HCT116 (cell line): Measurements from ENCODE around the gene CDON. TPM values are rescaled to one million over a fixed set of nuclear protein-coding genes. Genes with fewer than 3 reads are reported as not detected.

Source experiments
- ATAC-seq: fragments of 200-7000 bp; cut with Tn5 transposase; 2 replicates; pipeline ENCODE4 v1.9.1; 2020; ENCODE audit warnings: mild to moderate bottlenecking, moderate library complexity
- BruUV-seq: library from RNA; stranded (reverse); fragments of 400-500 nt; replicated peaks from 2 replicates; lab custom pipeline; 2021; lab: Mats Ljungman, UMichigan
- CTCF ChIA-PET: fragments of 300-600 bp; sonication (Branson Sonifier 250); formaldehyde crosslinking; loops from one replicate; lab custom pipeline; 2021; ENCODE audit warnings: antibody characterized with exemption; lab: Charles Lee
- POLR2A ChIA-PET: fragments of 300-600, 350-600 bp; sonication (Branson Sonifier 250); formaldehyde crosslinking; loops from one replicate; lab custom pipeline; 2021; ENCODE audit warnings: antibody characterized with exemption; lab: Charles Lee
- RAD21 ChIA-PET, 2 experiments: fragments of 300-600 bp; sonication (Branson Sonifier 250); formaldehyde crosslinking; loops; one replicate each; lab custom pipeline; 2023; ENCODE audit warnings: low total read pairs in 2 of 2; ENCODE audit not compliant: uncharacterized antibody in 2 of 2, unreplicated experiment in 2 of 2, low non-redundant PET in 1 of 2; lab: Charles Lee
- DNase-seq: peaks from one replicate; pipeline ENCODE4 v3.0.0-alpha.2; 2010; ENCODE audit warnings: low read depth, low spot score
- H2AFZ ChIP-seq: fragments of 200-600 bp; shearing (Covaris generic), sonication (generic); 2 replicates; pipeline ENCODE4 v1.6.1; 2017; ENCODE audit warnings: low read depth, mixed run types, mixed read lengths, antibody characterized with exemption, low read length; ENCODE audit not compliant: poor library complexity, severe bottlenecking
- H3K27ac ChIP-seq: 2 replicates; pipeline ENCODE4 v1.5.1; 2012; ENCODE audit warnings: low read depth, low read length
- H3K27me3 ChIP-seq: fragments of 200-600 bp; sonication (generic); 2 replicates; pipeline ENCODE4 v1.6.1; 2016; ENCODE audit warnings: mixed run types, low read length, mixed read lengths; ENCODE audit not compliant: insufficient read depth
- H3K36me3 ChIP-seq, 2 experiments: fragments of 200-500 bp in 1 of 2; fragments of 200-600 bp in 1 of 2; sonication (Bioruptor generic) in 1 of 2; sonication (generic) in 1 of 2; 2 replicates each; pipeline versions ENCODE4 v1.5.1 to v1.6.1; 2014 to 2016; ENCODE audit warnings: low read length in 2 of 2, inconsistent platforms in 1 of 2, mixed read lengths in 1 of 2, mixed run types in 1 of 2; ENCODE audit not compliant: insufficient read depth in 2 of 2, control insufficient read depth in 1 of 2
- H3K4me1 ChIP-seq, 2 experiments: fragments of 200-600 bp in 1 of 2; sonication (generic) in 1 of 2; 2 replicates each; pipeline versions ENCODE4 v1.5.1 to v1.6.1; 2012 to 2017; ENCODE audit warnings: low read length in 2 of 2, inconsistent platforms in 1 of 2, mild to moderate bottlenecking in 1 of 2, mixed read lengths in 1 of 2, mixed run types in 1 of 2, moderate library complexity in 1 of 2; ENCODE audit not compliant: insufficient read depth in 2 of 2, control insufficient read depth in 1 of 2
- H3K4me2 ChIP-seq: fragments of 200-600 bp; sonication (generic); 2 replicates; pipeline ENCODE4 v1.6.1; 2017; ENCODE audit warnings: mixed run types, low read length, mixed read lengths
- H3K4me3 ChIP-seq, 2 experiments: fragments of 200-600 bp in 1 of 2; sonication (generic) in 1 of 2; replicated peaks in 1 of 2; 2 replicates each; pipeline ENCODE4 v1.5.1; 2011 to 2016; ENCODE audit warnings: low read length in 2 of 2, control low read depth in 1 of 2, low read depth in 1 of 2, mild to moderate bottlenecking in 1 of 2, mixed read lengths in 1 of 2, mixed run types in 1 of 2
- H3K79me2 ChIP-seq: fragments of 200-600 bp; sonication (generic); 2 replicates; pipeline ENCODE4 v1.6.1; 2017; ENCODE audit warnings: mild to moderate bottlenecking, mixed run types, low read length, moderate library complexity, mixed read lengths; ENCODE audit not compliant: insufficient read depth
- H3K9ac ChIP-seq: fragments of 200-600 bp; sonication (generic); 2 replicates; pipeline ENCODE4 v1.6.1; 2016; ENCODE audit warnings: low read length, mixed read lengths
- H3K9me2 ChIP-seq: fragments of 200-600 bp; sonication (generic), shearing (Covaris generic); 2 replicates; pipeline ENCODE4 v1.6.1; 2017; ENCODE audit warnings: mixed run types, mild to moderate bottlenecking, moderate library complexity; ENCODE audit not compliant: insufficient read depth
- H3K9me3 ChIP-seq, 2 experiments: fragments of 200-500 bp in 1 of 2; fragments of 200-600 bp in 1 of 2; sonication (Bioruptor generic) in 1 of 2; sonication (generic) in 1 of 2; 2 replicates each; pipeline ENCODE4 v1.6.1; 2014 to 2017; ENCODE audit warnings: low read length in 2 of 2, mixed read lengths in 2 of 2, inconsistent platforms in 1 of 2, low read depth in 1 of 2, mild to moderate bottlenecking in 1 of 2, mixed run types in 1 of 2, moderate library complexity in 1 of 2; ENCODE audit not compliant: control insufficient read depth in 1 of 2, insufficient read depth in 1 of 2
- H4K20me1 ChIP-seq: fragments of 200-600 bp; sonication (generic), shearing (Covaris generic); 2 replicates; pipeline ENCODE4 v1.6.1; 2017; ENCODE audit warnings: mixed run types, mild to moderate bottlenecking, moderate library complexity; ENCODE audit not compliant: insufficient read depth
- CBX3 ChIP-seq: IDR thresholded peaks from 2 replicates; pipeline ENCODE4 v1.6.1; 2012; ENCODE audit warnings: low read depth
- CTCF ChIP-seq, 3 experiments: fragments of 200-600 bp in 1 of 3; sonication (generic) in 1 of 3; IDR thresholded peaks in 2 of 3; conservative IDR thresholded peaks in 1 of 3; 2 replicates each; pipeline ENCODE4 v1.5.1; 2012 to 2017; ENCODE audit warnings: low read depth in 2 of 3, low read length in 2 of 3, antibody characterized with exemption in 1 of 3, borderline replicate concordance in 1 of 3, control low read depth in 1 of 3, mild to moderate bottlenecking in 1 of 3, mixed read lengths in 1 of 3, mixed run types in 1 of 3, moderate library complexity in 1 of 3; ENCODE audit not compliant: insufficient read depth in 1 of 3
- EGR1 ChIP-seq: IDR thresholded peaks from 2 replicates; pipeline ENCODE4 v1.6.1; 2012; ENCODE audit warnings: low read depth
- ELF1 ChIP-seq: IDR thresholded peaks from 2 replicates; pipeline ENCODE4 v1.6.1; 2012; ENCODE audit warnings: low read depth, borderline replicate concordance
- EZH2 ChIP-seq: fragments of 200-600 bp; sonication (generic); IDR thresholded peaks from 2 replicates; pipeline ENCODE4 v1.6.1; 2017; ENCODE audit warnings: antibody characterized with exemption, mixed run types
- FOSL1 ChIP-seq: IDR thresholded peaks from 2 replicates; pipeline ENCODE4 v1.6.1; 2012; ENCODE audit warnings: low read depth
- POLR2A ChIP-seq: IDR thresholded peaks from 2 replicates; pipeline ENCODE4 v1.7.0; 2011; ENCODE audit warnings: borderline replicate concordance; ENCODE audit not compliant: insufficient read depth, insufficient read length; ENCODE audit errors: extremely low read depth
- POLR2AphosphoS5 ChIP-seq: IDR thresholded peaks from 2 replicates; pipeline ENCODE4 v1.6.1; 2011; ENCODE audit warnings: mild to moderate bottlenecking, low read depth, low read length, moderate library complexity
- REST ChIP-seq: IDR thresholded peaks from 2 replicates; pipeline ENCODE4 v1.6.1; 2012; ENCODE audit warnings: low read depth
- SIN3A ChIP-seq: IDR thresholded peaks from 2 replicates; pipeline ENCODE4 v1.6.1; 2012; ENCODE audit warnings: low read depth
- SP1 ChIP-seq: IDR thresholded peaks from 2 replicates; pipeline ENCODE4 v1.6.1; 2012; ENCODE audit warnings: low read depth
- SRF ChIP-seq: IDR thresholded peaks from 2 replicates; pipeline ENCODE4 v1.6.1; 2012; ENCODE audit warnings: low read depth
- TCF7L2 ChIP-seq: IDR thresholded peaks from 2 replicates; pipeline ENCODE4 v1.7.0; 2011; ENCODE audit warnings: borderline replicate concordance, inconsistent platforms; ENCODE audit not compliant: insufficient read depth, insufficient read length; ENCODE audit errors: extremely low read depth
- intact Hi-C: fragments of 100-400 bp; cut with micrococcal nuclease; formaldehyde crosslinking; loops from 2 replicates; pipeline ENCODE4 v1.10.0; 2022
- total RNA-seq: library from RNA; stranded (reverse); gene quantifications from one replicate; pipeline ENCODE4 v1.2.1, GENCODE V29; 2021; ENCODE audit not compliant: unreplicated experiment
- TF ChIP-seq, protein P1 (sequence below): IDR thresholded peaks from 2 replicates; pipeline ENCODE4 v1.6.1; 2012
- TF ChIP-seq, protein P2 (sequence below): IDR thresholded peaks from 2 replicates; pipeline ENCODE4 v1.6.1; 2011; ENCODE audit warnings: mild to moderate bottlenecking, low read length, moderate library complexity; ENCODE audit not compliant: insufficient replicate concordance; ENCODE audit errors: extremely low read depth

The CDON gene
- total RNA-seq, 1 experiment from 2014 or later, result 16.9 TPM

DNA sequence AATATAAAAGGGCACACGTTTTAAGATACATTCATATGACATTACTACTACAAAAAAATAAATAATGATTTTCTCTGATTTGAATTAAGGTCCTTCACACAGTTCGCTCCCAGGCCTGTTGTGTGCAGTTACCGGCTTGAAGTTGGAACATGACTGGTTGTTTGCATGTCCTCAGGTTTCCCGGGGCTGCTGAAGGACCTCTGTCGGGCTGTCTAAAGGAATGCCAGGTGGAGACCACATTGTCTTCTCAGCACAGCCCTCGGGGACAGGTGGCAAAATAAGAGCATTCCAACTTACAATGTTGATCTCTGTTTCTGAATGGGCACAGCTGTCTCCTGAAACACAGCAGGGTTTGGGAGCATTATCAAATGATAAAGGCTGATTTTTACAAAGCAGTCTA lies 101.9 kb downstream of the CDON start:
- H2AFZ ChIP-seq, result no peak overlapping the region
- no peaks in the 10 kb centered on the region for H3K4me1 ChIP-seq
- H3K9me2 ChIP-seq, result no peaks in the 10 kb centered on the region
- no TSS peak for BruUV-seq
- H3K27me3 ChIP-seq, result no peaks in the 10 kb centered on the region
- CTCF ChIA-PET, result no interaction called here
- no peak overlapping the region for H3K4me3 ChIP-seq
- no peaks in the 10 kb centered on the region for H3K79me2 ChIP-seq
- no peaks in the 10 kb centered on the region for H3K9me3 ChIP-seq
- no peaks in the 10 kb centered on the region for H3K36me3 ChIP-seq
- DNase-seq (no peak), ATAC-seq (no peak)
- RAD21 ChIA-PET, result no interaction called here
- TF ChIP-seq FOSL1, result no peak
- TF ChIP-seq SRF, result no peak
- no peak for TF ChIP-seq SP1
- TF ChIP-seq, protein P1, sequence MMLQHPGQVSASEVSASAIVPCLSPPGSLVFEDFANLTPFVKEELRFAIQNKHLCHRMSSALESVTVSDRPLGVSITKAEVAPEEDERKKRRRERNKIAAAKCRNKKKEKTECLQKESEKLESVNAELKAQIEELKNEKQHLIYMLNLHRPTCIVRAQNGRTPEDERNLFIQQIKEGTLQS, result no peak
- TF ChIP-seq EZH2, result no peak
- TF ChIP-seq POLR2AphosphoS5, result no peak
- TF ChIP-seq, protein P2, sequence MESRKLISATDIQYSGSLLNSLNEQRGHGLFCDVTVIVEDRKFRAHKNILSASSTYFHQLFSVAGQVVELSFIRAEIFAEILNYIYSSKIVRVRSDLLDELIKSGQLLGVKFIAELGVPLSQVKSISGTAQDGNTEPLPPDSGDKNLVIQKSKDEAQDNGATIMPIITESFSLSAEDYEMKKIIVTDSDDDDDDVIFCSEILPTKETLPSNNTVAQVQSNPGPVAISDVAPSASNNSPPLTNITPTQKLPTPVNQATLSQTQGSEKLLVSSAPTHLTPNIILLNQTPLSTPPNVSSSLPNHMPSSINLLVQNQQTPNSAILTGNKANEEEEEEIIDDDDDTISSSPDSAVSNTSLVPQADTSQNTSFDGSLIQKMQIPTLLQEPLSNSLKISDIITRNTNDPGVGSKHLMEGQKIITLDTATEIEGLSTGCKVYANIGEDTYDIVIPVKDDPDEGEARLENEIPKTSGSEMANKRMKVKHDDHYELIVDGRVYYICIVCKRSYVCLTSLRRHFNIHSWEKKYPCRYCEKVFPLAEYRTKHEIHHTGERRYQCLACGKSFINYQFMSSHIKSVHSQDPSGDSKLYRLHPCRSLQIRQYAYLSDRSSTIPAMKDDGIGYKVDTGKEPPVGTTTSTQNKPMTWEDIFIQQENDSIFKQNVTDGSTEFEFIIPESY, result no peak
- TF ChIP-seq CBX3, result no peak
- no peak for TF ChIP-seq ELF1
- no peak for TF ChIP-seq TCF7L2
- no peak for TF ChIP-seq EGR1
- TF ChIP-seq CTCF (IDR thresholded peaks at IDR 0.05 in 2 of 3, conservative IDR thresholded peaks at IDR 0.05 in 1 of 3; ENCODE audit: borderline replicate concordance in 1 of 3, insufficient read depth in 1 of 3, low read depth in 2 of 3, low read length in 2 of 3), result no peak
- no peak for TF ChIP-seq REST
- no peak for TF ChIP-seq POLR2A
- no peak for TF ChIP-seq SIN3A
- intact Hi-C loops, result no loop called here
- POLR2A ChIA-PET, result no interaction called here
- H4K20me1 ChIP-seq, result no peaks in the 10 kb centered on the region
- H3K27ac ChIP-seq, result no peak overlapping the region
- no peak overlapping the region for H3K4me2 ChIP-seq
- H3K9ac ChIP-seq, result no peak overlapping the region
